Kidney (tissue), 14 donors: Measurements from ENCODE around the gene MSI2. TPM values are rescaled to one million over a fixed set of nuclear protein-coding genes. Genes with fewer than 3 reads are reported as not detected.

ENCODE experiments used
- DNase-seq, 5 donors: peaks; one replicate each; pipeline ENCODE4 v3.0.0-alpha.2; 2013 to 2020
- FAIRE-seq: peaks from 2 replicates; lab custom pipeline; 2012; peaks lifted over from hg19 to GRCh38; lab: Jason Lieb, UNC
- H3K27ac ChIP-seq, 2 donors: one replicate each; pipeline ENCODE4 v1.7.0; 2013; ENCODE audit warnings: low read depth in 2 of 2, low read length in 2 of 2, inconsistent platforms in 1 of 2
- H3K27me3 ChIP-seq: one replicate; pipeline ENCODE4 v1.7.1; 2013; ENCODE audit warnings: low read length, inconsistent platforms; ENCODE audit not compliant: control insufficient read depth, insufficient read depth
- H3K36me3 ChIP-seq, 3 donors: one replicate each; pipeline versions ENCODE4 v1.7.0 to v1.7.1; 2013; ENCODE audit warnings: low read length in 3 of 3, control low read depth in 1 of 3, inconsistent platforms in 1 of 3; ENCODE audit not compliant: insufficient read depth in 3 of 3, control insufficient read depth in 2 of 3
- H3K4me1 ChIP-seq, 3 donors: one replicate each; pipeline versions ENCODE4 v1.7.0 to v1.7.1; 2013; ENCODE audit warnings: low read length in 3 of 3, inconsistent platforms in 1 of 3, low read depth in 1 of 3; ENCODE audit not compliant: control insufficient read depth in 2 of 3, insufficient read depth in 2 of 3
- H3K4me3 ChIP-seq, 3 donors: one replicate each; pipeline versions ENCODE4 v1.7.0 to v1.8.1; 2013; ENCODE audit warnings: low read length in 3 of 3, control low read depth in 1 of 3, inconsistent platforms in 1 of 3
- H3K9ac ChIP-seq, 3 donors: one replicate each; pipeline versions ENCODE4 v1.7.0 to v1.7.1; 2013; ENCODE audit warnings: low read length in 3 of 3, control low read depth in 1 of 3, inconsistent platforms in 1 of 3
- H3K9me3 ChIP-seq, 3 donors: one replicate each; pipeline versions ENCODE4 v1.7.0 to v1.7.1; 2013; ENCODE audit warnings: low read length in 3 of 3, control low read depth in 1 of 3, inconsistent platforms in 1 of 3; ENCODE audit not compliant: control insufficient read depth in 2 of 3, insufficient read depth in 1 of 3
- CTCF ChIP-seq: IDR thresholded peaks from 3 replicates; pipeline ENCODE4 v1.5.1; 2012; ENCODE audit warnings: mild to moderate bottlenecking, moderate library complexity, borderline replicate concordance; ENCODE audit not compliant: insufficient read depth; ENCODE audit errors: extremely low read depth
- intact Hi-C: fragments of 100-400 bp; cut with DNase I; formaldehyde crosslinking; loops from one replicate; pipeline ENCODE4 v1.11.1; 2022
- polyA plus RNA-seq: library from polyadenylated mRNA; stranded (reverse); fragments of 350-450 nt; fragmentation: Illumina TruSeq; extraction: RNeasy Lipid Tissue Mini Kit (QIAGEN cat#74804); gene quantifications from one replicate; pipeline ENCODE4 v1.2.3, GENCODE V29; 2014; ENCODE audit warnings: low read depth, low replicate concordance; ENCODE audit not compliant: insufficient read depth
- total RNA-seq: library from RNA; stranded (reverse); fragmentation: NEBNext Ultra II Directional; extraction: Animal tissue kit (Norgen Biotek cat#: 25700); gene quantifications from one replicate; pipeline ENCODE4 v1.2.1, GENCODE V29; 2021
- donor health status: control.
- donor health status: control.
- donor health status: control.
- donor health status: control.
- donor health status: control.
- donor health status: DM: yes; HTN: yes; CAD: no.
- donor health status: Normal renal cell carcinoma (clear cell type).

Gene MSI2
- total and polyA plus RNA-seq, 2 donors from 2014 or later: 69.2 to 151 TPM

DNA sequence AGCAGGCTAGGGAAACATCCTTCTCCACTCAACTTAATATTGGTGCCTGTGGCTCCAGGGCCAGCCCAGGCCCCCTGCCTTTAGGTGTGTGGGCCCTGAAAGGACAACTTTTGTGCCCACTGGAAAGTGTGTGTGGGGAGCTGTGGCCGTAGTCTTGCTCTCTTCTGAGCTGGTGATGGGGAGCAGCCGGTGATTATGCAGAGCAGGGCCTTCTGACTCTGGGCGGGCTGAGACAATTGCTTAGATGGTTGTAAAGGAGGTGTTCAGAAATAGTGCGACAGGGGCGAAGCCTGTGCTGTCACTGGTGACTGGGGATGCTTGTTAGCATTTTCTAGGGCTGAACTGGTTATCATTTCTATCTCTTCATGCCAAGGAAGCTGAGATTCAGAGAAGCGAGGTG, 62.6 kb downstream of the MSI2 start:
- H3K4me1 ChIP-seq: peaks cover 0 to 2% (median 0%) of the 10 kb centered on the region in 3 donors
- H3K4me3 ChIP-seq: no peak overlapping the region
- no peaks in the 10 kb centered on the region for H3K27me3 ChIP-seq
- FAIRE-seq (no peak), DNase-seq (no peak)
- no peak overlapping the region for H3K9ac ChIP-seq
- no peaks in the 10 kb centered on the region for H3K36me3 ChIP-seq
- TF ChIP-seq CTCF: no peak
- no peaks in the 10 kb centered on the region for H3K9me3 ChIP-seq
- no peak overlapping the region for H3K27ac ChIP-seq
- intact Hi-C loops: no loop called here

GRCh38 chr17:57319806-57320205, 63.5 kb downstream of the MSI2 start:
- intact Hi-C loops: no loop called here
- TF ChIP-seq CTCF: no peak

DNA sequence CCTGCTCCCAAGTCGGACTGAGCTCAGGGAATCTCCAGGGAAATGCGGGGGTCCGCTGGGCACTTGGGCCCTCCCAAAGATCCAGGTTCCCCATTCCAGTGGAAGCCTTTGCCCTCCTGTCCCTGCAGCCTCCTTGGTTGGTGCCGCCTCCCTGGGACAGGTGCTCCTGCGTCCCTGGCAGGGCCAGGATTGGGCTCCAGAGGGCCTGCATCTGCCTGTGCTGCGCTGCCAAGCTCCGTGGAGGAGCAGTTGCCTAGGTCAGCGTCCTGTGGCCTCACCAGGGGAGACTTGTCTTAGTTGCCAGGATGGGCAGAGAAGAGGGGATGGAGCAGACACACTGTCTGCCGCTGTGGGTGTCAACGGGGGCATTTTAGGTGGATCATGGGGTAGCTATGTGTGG, 67.1 kb downstream of the MSI2 start:
- H3K9ac ChIP-seq: no peak overlapping the region
- no peak for TF ChIP-seq CTCF
- H3K4me3 ChIP-seq: no peak overlapping the region
- peaks cover 0 to 8% (median 3%) of the 10 kb centered on the region in 3 donors for H3K36me3 ChIP-seq
- peak overlapping the region in 1 of 2 donors; percentile 23 for H3K27ac ChIP-seq
- FAIRE-seq: no peak
- H3K4me1 ChIP-seq: peaks cover 0 to 8% (median 6%) of the 10 kb centered on the region in 3 donors
- DNase-seq: no peak
- intact Hi-C loops: no loop called here
- no peaks in the 10 kb centered on the region for H3K27me3 ChIP-seq
- H3K9me3 ChIP-seq: no peaks in the 10 kb centered on the region

More at GRCh38 chr17:57319806-57320205, 63.5 kb downstream of the MSI2 start:
- Histone ChIP-seq H3K9me3 (no peaks in the 10 kb centered on the region), H3K4me1 (peaks cover 0 to 6% (median 5%) of the 10 kb centered on the region in 3 donors), H3K27me3 (no peaks in the 10 kb centered on the region), H3K4me3 (no peak overlapping the region), H3K27ac (no peak overlapping the region), H3K9ac (no peak overlapping the region), H3K36me3 (peaks cover 0 to 4% (median 3%) of the 10 kb centered on the region in 3 donors)
- DNase-seq (no peak), FAIRE-seq (no peak)

- Histone ChIP-seq H3K27me3 (no peaks in the 10 kb centered on the region), H3K36me3 (peaks cover 0 to 8% (median 3%) of the 10 kb centered on the region in 3 donors), H3K9me3 (no peaks in the 10 kb centered on the region), H3K9ac (no peak overlapping the region), H3K4me3 (no peak overlapping the region), H3K27ac (no peak overlapping the region), H3K4me1 (peaks cover 0 to 10% (median 8%) of the 10 kb centered on the region in 3 donors)
- FAIRE-seq (no peak), DNase-seq (no peak)
- TF ChIP-seq CTCF: no peak
- intact Hi-C loops: no loop called here
Observed at GRCh38 chr17:57324060-57324459, 67.7 kb downstream of the MSI2 start.
